Measurements from ENCODE around the gene AGBL1.

Gene AGBL1

DNA sequence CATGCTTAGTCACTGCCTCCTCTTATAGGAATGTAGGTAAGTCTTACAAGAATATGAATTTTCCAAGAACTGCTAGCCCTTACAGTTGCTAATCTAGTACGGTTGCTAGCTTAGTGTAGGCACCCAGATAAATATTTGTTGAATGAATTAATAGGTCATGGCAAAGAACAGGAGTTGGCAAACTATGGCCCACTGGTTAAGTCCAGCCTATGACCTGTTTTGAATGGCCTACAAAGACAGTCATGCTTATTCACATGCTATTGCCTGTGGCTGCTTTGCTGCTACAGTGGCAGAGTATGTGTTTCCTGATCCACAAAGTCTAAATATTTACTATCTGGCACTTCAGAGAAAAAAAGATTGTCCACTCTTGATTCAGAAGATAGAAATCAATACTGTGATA lies 631.8 kb downstream of the AGBL1 start:
- no peak for DNase-seq (ENCODE audit: low spot score)

DNA sequence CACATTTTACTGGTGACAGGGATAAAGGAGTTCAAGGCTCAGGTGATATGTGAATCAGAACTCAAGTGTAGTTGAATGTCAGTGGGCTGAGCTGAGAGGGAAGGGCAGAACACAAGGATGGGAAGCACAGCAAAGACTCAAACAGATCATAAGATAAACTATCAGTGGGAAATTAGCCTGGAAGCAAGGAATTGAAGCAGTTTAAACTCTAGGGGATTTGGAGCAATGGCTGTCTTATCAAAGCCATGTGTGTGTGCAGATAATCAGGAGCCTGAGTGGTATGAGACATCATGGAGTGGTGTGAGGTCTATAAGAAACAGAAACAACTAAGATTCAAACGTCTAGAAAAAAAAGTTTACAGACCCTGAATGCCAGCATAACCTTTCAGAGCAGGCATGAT lies 634.6 kb downstream of the AGBL1 start:
- no peak for DNase-seq (ENCODE audit: low spot score)

DNA sequence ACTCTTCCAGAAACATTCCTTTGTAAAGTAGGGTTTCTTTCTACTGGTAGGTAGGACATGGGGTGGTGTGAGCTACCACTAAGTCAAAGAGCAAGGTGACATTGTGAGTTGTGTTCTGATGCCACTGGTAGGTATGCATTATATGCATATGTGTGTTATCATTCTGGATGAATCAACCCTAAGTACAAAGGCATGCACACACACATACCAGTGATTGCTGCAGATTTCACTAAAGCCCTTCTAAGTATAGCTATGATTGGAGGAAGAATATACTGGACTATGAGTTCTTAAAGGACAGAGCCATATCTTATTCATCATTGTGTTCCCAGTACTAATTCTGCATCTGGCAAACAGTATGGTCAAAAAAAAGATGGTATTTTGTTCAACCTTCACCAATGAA lies 646.0 kb downstream of the AGBL1 start:
- no peak for DNase-seq (ENCODE audit: low spot score)

DNA sequence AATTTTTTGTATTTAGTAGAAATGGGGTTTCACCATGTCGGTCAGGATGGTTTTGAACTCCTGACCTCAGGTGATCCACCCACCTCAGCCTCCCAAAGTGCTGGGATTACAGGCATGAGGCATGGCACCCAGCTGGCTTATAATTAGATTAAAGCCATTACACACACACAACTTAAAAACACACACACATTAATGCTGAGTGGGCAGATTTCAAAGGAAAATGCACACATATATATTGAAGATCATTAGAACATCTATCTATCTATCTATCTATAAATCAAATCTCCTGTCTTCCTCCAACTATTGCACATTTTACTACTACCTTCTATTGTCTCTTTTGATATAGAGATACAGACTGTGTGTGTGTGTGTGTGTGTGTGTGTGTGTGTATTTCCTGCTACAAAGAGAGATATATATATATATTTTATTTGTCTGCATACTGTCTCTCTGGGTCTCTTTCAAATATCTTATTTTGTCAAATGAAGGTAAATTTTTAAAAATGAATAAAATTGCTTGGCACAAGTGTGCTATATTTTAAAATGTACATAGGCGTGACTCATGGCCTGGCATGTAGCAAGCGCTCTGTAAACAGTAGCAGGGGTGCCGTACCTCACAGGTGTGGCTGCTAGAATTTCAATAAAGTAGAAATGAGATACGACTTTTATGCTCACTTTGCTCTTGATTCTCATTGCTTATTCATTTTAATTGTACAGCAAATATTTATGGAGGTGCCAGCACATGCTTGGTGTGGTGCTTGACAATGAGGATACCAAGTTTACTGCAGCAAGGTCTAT lies 655.8 kb downstream of the AGBL1 start:
- DNase-seq (ENCODE audit: low spot score) = no peak

DNA sequence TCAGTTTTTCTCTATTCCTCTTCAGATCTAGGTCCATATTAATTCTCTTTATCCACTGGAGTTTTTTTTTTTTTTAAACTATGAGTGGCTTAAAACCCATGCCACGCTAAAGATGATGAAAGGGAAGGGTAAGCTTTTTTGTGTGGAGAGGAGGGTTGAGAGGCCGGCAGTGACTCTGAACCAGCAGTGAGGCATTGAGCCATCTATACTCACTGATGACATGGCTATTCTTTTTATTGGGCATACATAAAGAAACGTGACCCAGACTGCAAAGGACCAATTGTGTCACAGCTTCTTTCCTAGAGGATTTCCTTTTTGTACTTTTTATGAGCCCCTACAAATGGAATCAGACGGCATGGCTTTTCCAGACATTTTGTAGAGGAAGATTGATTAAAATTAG lies 662.2 kb downstream of the AGBL1 start:
- DNase-seq (ENCODE audit: low spot score) = no peak

DNA sequence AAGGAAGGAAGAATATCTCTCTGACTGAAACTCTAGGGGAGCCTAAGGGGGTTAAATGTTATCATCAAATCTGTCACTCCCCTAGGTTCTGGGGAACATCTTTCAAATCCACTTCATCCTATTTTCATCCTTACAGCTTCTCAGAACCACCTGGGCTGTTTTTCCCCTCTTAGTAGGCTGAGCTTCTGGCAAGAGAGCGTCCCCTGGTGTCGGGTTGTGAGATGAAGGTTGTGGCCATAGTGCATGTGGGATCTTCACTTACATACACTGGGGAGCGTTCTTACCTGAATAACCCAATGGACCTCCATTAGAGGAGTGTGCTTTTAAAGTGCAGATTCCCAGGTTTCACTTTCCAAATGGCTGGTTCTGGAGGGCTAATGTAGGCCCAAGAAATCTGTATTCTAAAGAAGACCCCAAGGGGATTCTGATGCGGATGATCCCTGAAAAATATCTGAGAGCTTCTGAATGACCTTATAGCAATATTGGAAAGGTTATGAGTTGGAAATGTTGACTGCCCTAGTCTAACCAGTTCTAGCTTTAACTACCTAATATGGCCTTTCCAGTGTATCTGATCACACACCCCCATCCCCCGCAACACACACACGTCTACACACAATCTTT lies 663.7 kb downstream of the AGBL1 start:
- DNase-seq (ENCODE audit: low spot score) = no peak

DNA sequence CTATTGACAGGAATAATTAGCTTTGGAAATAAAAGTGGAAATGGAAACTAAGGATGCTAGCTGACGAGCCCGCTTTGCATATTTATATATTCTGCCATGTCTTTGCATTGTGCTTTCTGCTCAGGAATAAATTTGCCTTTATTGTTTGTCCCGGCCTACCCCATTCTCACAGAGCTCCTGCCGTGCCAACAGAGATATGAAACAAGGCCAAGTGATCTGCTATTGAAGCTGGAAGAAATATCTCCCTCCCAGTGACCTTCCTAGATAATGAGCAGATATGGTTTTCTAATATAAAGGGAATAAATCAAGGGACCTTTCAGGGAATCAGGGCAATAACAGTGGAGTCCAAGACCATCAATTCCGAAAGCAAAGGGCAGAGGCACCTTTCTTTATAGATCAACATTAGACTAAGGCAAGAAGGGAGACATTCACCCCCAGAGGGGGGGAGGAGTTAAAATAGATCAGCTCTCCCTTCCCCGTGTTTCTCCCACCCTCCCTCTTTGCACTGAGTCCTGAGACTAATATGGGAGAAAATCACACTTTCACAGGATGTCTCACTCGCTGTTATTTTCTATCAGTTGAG lies 664.6 kb downstream of the AGBL1 start:
- DNase-seq (ENCODE audit: low spot score) = no peak

DNA sequence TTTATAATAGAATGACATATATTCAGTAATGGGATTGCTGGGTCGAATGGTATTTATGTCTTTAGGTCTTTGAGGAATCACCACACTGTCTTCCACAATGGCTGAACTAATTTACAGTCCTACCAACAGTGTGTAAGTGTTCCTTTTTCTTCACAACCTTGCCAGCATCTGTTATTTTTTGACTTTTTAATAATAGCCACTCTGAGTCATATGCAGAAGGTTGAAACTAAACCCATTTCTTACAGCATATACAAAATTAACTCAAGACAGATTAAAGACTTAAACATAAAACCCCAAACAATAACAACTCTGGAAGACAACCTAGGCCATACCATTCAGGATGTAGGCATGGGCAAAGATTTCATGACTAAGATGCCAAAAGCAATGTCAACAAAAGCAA lies 671.4 kb downstream of the AGBL1 start:
- DNase-seq (ENCODE audit: low spot score) = no peak

DNA sequence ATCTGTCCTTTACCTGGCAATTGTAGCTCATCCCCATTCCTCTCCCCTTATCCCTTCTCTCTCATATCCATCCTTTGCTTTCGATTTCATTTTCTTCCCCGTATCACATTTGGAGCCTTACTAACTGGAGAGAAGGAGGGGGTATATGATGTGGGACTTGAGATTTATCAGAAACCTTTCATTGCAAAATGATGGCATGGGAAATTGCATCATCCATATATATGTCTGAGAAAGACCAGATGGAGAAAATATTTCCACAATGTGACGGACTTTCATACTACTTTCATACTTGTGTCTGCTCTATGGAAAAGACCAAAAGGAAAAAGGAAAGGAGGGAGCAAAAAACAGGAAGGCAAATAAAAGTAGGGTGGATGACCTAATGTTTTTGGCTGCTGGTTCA lies 675.2 kb downstream of the AGBL1 start:
- DNase-seq (ENCODE audit: low spot score) = no peak

DNA sequence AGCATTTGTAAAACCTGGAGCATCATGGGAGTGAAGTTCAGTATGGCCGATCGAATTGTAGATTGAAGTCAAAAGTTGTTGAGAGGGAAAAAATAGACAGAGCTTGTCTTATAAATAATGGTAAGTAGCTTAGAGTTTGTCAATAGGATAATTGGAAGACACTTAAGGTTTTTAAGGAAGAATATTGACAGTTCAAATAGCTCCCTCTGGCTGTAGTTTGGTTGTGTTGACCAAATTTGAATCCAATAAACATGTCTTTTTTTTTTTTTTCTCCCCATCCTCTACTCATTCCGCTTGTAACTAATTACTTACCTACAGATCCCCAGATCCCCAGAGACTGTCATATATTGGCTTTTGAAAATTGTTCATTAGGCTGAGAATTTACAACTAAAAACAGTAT lies 677.0 kb downstream of the AGBL1 start:
- DNase-seq (ENCODE audit: low spot score) = no peak

DNA sequence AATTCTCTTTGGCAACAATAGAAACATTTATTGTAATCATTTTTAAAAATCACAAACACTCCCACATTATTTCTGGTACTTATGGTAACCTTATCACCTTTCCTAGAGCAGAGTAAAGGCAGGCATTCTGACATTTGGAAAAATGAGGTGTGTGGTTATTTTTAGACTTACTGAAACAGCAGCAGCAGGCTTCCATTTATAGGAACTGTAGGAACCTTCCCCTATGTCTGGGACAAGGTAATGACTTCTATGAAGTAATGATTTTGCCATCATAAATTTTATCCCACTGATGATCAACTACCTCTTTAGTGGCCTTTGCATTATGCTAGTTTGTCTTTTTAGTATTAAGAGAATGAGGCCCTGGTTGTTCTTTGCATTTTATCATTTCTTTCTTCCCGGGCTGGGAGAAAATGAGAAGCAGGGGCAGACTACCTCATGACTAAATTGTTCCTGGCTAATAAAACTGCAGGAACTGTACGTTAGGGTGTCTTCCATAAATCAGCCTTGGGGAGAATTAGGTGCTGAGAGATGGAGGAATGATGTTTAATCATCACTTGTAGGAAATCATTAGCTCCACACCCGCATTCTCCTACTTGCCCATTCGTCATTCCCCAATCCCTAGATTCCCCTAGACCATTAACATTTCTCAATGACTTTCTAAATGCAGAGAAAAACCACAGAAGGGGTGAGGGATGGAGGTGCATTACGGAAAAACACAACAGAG lies 680.3 kb downstream of the AGBL1 start:
- no peak for DNase-seq (ENCODE audit: low spot score)

DNA sequence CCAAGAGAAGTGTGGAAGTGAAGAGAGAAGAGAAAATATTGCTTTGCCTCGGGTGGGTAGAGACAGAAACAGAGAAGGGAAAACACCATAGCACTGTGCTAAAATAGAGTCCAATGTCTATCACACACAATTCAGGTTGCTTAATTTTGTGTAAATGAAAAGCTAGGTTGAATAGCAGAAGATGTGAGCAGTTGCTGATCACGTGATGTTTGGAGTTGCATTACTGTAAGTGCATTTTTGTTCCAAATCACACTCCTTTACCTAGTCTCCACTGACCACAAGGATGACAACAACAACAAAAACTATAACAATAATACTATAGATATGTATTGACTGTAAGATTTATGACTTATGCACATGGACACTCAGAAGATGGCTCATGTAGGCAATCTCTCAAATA lies 683.2 kb downstream of the AGBL1 start:
- no peak for DNase-seq (ENCODE audit: low spot score)

DNA sequence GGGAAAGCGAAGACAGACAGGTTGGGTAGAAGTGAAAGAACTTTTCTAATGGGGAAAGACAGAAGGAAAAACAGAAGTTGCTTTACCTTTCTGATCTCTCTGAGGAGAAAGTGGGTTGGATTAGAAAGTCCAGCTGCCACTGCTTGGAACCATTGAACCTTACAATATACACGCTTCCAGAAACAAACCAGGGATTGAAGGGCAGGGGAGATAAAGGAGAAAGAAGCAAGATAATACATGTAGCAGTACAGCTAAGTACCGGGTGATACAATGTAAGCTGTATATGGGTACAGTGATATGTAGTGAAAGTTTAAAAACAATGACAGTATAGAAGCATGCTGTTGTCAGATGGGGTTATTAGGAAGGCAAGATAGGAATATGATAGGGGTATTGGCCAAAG lies 684.4 kb downstream of the AGBL1 start:
- DNase-seq (ENCODE audit: low spot score) = no peak

DNA sequence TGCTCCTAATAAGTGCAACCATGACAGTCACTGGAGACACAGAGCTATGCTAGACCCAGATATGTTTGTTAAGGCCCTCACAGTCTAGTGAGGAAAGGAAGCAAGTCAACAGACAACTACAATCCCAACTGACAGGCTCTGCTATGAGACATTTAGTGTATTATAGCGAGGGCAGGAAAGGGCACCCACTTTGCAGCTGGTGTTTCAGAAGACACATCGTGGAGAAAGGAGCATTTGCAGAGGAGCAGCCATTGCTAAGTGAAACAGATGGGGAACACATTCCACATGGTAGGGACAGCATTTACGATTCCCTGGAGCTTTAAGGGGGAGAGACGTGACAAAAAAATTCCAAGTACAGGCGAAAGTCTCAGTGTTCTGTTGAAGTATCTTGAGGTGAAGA lies 685.6 kb downstream of the AGBL1 start:
- no peak for DNase-seq (ENCODE audit: low spot score)

DNA sequence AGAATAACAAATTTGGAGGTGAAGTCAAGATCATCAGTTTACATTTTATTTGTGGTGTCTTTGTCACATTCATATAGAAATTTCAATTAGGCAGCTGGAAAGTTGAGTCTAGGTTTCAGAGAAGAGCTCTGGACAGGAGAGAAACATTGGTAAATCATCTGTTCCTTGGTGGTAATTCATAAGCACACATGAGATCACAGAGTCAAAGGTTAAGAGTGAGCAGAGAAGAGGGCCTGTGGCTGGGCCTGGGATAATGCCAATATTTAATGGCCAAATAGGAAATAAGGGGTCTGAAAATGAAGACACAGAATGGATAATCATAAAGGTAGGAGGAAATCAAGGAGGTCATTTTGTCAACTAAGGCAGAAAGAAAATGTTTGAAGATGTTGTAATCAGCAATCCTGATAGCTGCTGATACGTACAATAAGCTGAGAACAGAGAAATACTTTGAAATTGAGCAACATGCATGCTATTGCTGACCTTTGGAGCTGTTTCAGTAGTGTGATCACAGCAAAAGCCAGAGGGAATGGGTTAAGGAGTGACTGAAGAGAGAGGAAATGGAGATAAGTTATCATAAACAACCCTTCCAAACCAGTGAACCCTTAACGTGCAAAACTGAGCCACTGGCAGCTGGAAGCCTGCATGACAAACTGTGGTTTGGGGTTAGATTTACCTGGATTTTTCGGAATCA lies 692.8 kb downstream of the AGBL1 start:
- DNase-seq (ENCODE audit: low spot score) = no peak

DNA sequence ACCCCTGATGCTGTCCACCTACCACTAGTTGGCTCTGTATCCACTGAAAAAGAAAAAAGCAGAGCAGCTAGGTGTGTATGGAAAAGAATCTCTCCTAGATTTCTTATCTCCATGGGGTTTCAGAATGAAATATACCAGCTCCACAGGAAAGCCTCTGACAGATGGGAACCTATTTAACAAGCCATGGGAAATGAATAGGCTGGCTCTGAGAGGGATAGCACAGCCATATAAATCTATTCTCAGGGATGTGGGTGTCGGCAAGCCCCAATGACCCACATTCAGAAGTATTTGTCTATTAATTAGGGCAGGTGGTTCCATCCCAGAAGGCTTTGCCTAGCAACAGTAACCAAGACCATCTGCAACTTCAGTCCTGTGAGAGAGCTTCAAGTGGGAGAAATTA lies 694.1 kb downstream of the AGBL1 start:
- DNase-seq (ENCODE audit: low spot score) = no peak

DNA sequence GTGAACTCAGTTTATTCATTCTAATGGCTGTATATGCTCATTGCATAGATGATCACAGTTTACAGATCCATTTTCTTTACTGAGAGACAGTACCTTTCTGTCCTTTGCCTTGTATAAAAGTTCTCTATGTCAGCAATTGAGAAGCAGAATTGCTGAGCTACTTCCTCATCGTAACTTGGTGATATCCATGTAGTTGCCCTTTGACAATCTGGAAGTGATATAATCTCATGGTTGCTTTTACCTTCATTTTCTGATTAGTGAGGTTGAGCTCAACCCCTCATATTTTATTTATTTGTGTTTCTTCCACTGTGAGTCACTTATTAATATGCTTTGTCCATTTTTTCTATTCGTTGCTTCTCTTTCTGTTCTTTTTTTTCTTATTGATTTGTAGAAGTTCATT lies 696.5 kb downstream of the AGBL1 start:
- no peak for DNase-seq (ENCODE audit: low spot score)

DNA sequence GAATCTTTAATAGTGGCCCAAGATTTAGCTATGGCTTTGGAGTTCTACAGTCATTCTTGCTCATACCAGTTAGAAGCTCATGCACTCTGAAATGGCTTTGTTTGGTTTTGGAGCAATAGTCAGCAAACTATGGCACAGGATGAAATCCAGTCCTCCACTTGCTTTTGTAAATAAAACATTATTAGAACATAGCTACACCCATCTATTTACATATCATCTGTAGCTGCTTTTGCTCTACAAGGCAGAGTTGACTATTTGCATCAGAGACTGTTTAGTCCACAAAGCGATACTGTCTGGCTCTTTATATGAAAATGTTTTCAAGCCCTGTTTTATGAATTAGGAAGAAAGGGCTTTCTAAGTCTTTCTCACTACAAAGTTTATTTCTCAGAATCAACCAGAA lies 716.9 kb downstream of the AGBL1 start:
- DNase-seq (ENCODE audit: low spot score) = no peak

DNA sequence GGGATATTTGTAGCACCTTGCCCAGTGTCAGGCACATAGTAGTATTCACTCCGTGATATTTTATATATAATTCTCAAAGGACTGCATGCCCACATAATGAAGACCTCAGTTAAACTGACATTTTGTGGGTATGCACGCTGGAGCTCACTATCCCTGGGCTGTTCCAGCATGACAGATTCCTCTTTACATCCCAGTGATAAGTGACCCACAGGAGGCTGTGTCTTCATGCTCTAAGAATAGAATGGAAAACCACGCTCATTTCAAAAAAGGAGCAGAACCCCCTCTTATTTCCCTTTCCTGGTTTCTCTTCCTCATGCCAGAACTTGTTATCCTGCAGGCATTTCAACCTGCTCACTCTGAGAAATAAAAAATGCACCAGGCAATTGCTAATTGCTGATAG lies 717.5 kb downstream of the AGBL1 start:
- DNase-seq (ENCODE audit: low spot score) = no peak

DNA sequence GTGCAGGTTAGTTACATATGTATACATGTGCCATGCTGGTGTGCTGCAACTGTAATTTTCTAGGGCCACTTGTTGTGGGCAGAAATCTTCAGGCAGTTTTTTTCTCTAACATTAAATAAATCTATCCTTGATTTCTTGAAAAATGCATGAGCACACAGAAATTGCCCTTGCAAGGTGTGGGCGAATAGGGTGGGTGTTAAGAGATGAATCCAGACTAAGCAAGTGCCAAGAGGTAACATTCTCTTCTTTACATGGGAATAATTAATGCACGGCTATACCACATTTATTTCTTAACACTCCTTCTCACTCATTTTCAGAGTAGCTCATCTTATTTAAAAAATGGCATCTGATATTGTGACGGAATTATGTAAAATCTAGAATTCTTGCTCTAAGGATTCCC lies 719.6 kb downstream of the AGBL1 start:
- DNase-seq (ENCODE audit: low spot score) = no peak

DNA sequence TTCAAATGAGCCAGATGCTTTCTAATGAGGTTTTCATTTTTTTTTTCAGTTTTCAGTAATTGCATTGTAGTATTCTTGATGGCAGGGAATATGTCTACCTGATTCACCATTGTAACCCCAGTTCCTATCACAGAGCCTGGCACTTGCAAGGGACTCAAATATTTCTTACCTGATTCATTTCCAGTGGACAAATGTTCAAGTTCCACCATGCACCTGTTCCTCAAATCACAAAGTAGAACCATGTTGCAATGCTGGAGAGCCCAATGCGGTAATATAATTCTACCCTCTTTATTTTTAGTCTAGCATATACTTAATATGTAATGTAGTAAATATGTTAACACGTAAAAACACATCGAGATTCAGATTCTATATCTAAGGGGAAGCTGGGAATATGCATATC lies 722.6 kb downstream of the AGBL1 start:
- no peak for DNase-seq (ENCODE audit: low spot score)

DNA sequence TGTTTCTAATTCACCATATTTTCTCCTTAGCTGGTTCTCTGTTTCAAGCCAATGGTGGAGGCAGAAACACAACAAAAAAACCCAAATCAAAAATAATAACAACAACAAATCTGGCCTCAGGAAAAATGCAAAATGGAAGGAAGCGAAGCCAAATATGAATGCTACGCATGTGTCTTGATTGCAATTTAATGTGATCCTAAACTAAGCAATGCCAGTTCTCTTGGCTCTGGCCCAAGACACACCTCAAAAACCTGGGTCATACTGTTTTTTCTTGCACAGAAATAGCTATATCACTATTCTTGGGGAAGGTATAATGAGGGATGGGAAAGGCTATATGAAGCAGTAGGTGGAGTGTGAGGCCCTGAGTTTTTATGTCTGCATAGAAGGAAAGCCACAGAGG lies 724.7 kb downstream of the AGBL1 start:
- DNase-seq (ENCODE audit: low spot score) = no peak

Data from GM03348 (cell line).